ENCODE measurements around the gene MORC3.
"Not testable (repeated sequence)": the region's sequence is repeated elsewhere in the genome, so short reads cannot be mapped to it uniquely, and the experiment has no call there.

DNA sequence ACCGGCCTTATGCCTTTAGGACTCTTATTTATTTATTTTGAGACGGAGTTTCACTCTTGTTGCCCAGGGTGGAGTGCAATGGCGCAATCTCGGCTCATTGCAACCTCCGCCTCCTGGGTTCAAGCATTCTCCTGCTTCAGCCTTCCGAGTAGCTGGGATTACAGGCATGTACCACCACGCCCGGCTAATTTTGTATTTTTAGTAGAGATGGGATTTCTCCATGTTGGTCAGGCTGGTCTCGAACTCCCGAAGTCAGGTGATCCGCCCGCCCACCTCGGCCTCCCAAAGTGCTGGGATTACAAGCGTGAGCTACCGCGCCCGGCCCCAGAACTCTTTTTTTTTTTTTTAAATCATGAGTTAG lies 611 bp upstream of the MORC3 start:
- TF ChIP-seq, protein P1, sequence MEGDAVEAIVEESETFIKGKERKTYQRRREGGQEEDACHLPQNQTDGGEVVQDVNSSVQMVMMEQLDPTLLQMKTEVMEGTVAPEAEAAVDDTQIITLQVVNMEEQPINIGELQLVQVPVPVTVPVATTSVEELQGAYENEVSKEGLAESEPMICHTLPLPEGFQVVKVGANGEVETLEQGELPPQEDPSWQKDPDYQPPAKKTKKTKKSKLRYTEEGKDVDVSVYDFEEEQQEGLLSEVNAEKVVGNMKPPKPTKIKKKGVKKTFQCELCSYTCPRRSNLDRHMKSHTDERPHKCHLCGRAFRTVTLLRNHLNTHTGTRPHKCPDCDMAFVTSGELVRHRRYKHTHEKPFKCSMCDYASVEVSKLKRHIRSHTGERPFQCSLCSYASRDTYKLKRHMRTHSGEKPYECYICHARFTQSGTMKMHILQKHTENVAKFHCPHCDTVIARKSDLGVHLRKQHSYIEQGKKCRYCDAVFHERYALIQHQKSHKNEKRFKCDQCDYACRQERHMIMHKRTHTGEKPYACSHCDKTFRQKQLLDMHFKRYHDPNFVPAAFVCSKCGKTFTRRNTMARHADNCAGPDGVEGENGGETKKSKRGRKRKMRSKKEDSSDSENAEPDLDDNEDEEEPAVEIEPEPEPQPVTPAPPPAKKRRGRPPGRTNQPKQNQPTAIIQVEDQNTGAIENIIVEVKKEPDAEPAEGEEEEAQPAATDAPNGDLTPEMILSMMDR (IDR thresholded peaks at IDR 0.05): not testable (repeated sequence)
- not testable (repeated sequence) for TF ChIP-seq POLR2A (IDR thresholded peaks at IDR 0.05)

Data from body of pancreas (tissue), 4 donors.